ENCODE measurements around the gene PGC. TPM values are rescaled to one million over a fixed set of nuclear protein-coding genes. Genes with fewer than 3 reads are reported as not detected.

PGC gene
- total RNA-seq, 1 experiment from 2014 or later = 0.63 TPM

- TF ChIP-seq HMGA2 (CRISPR knock-in tag; IDR thresholded peaks at IDR 0.05) = no peak
These were observed 42.4 kb downstream of the PGC start (continued) for GRCh38 chr6:41704656-41705310.

GRCh38 chr6:41704028-41704427 lies 43.2 kb downstream of the PGC start:
- CTCF ChIA-PET = interaction anchor here (1.4 to 4.6 kb wide), 5 partner anchors 9 to 337 kb away, joined by 4 to 39 read pairs (median 25); partner anchors contain the start of genes TFEB and TOMM6
- peaks cover 15% of the 10 kb centered on the region for H3K4me1 Mint-ChIP-seq
- DNase-seq (ENCODE audit: low spot score) (no peak), ATAC-seq (no peak)
- H3K4me3 Mint-ChIP-seq = no peak overlapping the region
- TF ChIP-seq HMGA2 (CRISPR knock-in tag; IDR thresholded peaks at IDR 0.05) = no peak
- no peak for TF ChIP-seq NR1H2 (CRISPR knock-in tag; IDR thresholded peaks at IDR 0.05)
- no peak for TF ChIP-seq ERG (CRISPR knock-in tag; IDR thresholded peaks at IDR 0.05)
- no peak for TF ChIP-seq CBFB (CRISPR knock-in tag; IDR thresholded peaks at IDR 0.05; ENCODE audit: low read depth)
- no peak for TF ChIP-seq ZNF263 (CRISPR knock-in tag; IDR thresholded peaks at IDR 0.05; ENCODE audit: low read depth)
- TF ChIP-seq E2F5 (CRISPR knock-in tag; IDR thresholded peaks at IDR 0.05) = no peak
- TF ChIP-seq GABPB1 (CRISPR knock-in tag; IDR thresholded peaks at IDR 0.05) = no peak
- no peak for TF ChIP-seq ZNF416 (CRISPR knock-in tag; IDR thresholded peaks at IDR 0.05)
- no peak for TF ChIP-seq OVOL2 (CRISPR knock-in tag; IDR thresholded peaks at IDR 0.05; ENCODE audit: borderline replicate concordance)
- TF ChIP-seq STAT6 (CRISPR knock-in tag; conservative IDR thresholded peaks at IDR 0.05; ENCODE audit: low read depth) = no peak
- TF ChIP-seq ESRRA (CRISPR knock-in tag; IDR thresholded peaks at IDR 0.05; ENCODE audit: borderline replicate concordance) = no peak
- no peak for TF ChIP-seq MLX (CRISPR knock-in tag; IDR thresholded peaks at IDR 0.05)
- no peak for TF ChIP-seq ZNF219 (CRISPR knock-in tag; IDR thresholded peaks at IDR 0.05; ENCODE audit: borderline replicate concordance)
- H3K27ac Mint-ChIP-seq = no peak overlapping the region
- no peaks in the 10 kb centered on the region for H3K9me3 Mint-ChIP-seq
- H3K27me3 Mint-ChIP-seq (ENCODE audit: low read depth) = no peaks in the 10 kb centered on the region
- POLR2A ChIA-PET = no interaction called here
- no peaks in the 10 kb centered on the region for H3K36me3 Mint-ChIP-seq

- no peak for ATAC-seq
- Mint-ChIP-seq H3K27ac (no peak overlapping the region), H3K36me3 (no peaks in the 10 kb centered on the region), H3K4me1 (peaks cover 15% of the 10 kb centered on the region), H3K27me3 (ENCODE audit: low read depth) (no peaks in the 10 kb centered on the region), H3K4me3 (no peak overlapping the region), H3K9me3 (no peaks in the 10 kb centered on the region)
- POLR2A ChIA-PET = no interaction called here
- no peak for DNase-seq (ENCODE audit: low spot score)
- no peak for TF ChIP-seq SMAD3 (CRISPR knock-in tag; IDR thresholded peaks at IDR 0.05; ENCODE audit: borderline replicate concordance)
- TF ChIP-seq MYBL2 (CRISPR knock-in tag; IDR thresholded peaks at IDR 0.05) = no peak
- TF ChIP-seq ATF1 (CRISPR knock-in tag; IDR thresholded peaks at IDR 0.05) = no peak
- no peak for TF ChIP-seq NR3C1 (CRISPR knock-in tag; conservative IDR thresholded peaks at IDR 0.05; ENCODE audit: low read depth)
- TF ChIP-seq ZNF423 (CRISPR knock-in tag; IDR thresholded peaks at IDR 0.05) = no peak
- TF ChIP-seq CREB1 (CRISPR knock-in tag; IDR thresholded peaks at IDR 0.05) = no peak
- no peak for TF ChIP-seq TEAD1 (CRISPR knock-in tag; IDR thresholded peaks at IDR 0.05)
- TF ChIP-seq JAZF1 (CRISPR knock-in tag; IDR thresholded peaks at IDR 0.05) = no peak
- CTCF ChIA-PET = interaction anchor here (0.5 to 0.6 kb wide), 2 partner anchors 85 to 390 kb away, joined by 3 read pairs; no protein-coding TSS in a partner anchor
These were observed 44.3 kb downstream of the PGC start for GRCh38 chr6:41702771-41703494.
